ENCODE measurements around the gene TPSB2.
"Not testable (repeated sequence)": the region's sequence is repeated elsewhere in the genome, so short reads cannot be mapped to it uniquely, and the experiment has no call there.

The TPSB2 gene

DNA sequence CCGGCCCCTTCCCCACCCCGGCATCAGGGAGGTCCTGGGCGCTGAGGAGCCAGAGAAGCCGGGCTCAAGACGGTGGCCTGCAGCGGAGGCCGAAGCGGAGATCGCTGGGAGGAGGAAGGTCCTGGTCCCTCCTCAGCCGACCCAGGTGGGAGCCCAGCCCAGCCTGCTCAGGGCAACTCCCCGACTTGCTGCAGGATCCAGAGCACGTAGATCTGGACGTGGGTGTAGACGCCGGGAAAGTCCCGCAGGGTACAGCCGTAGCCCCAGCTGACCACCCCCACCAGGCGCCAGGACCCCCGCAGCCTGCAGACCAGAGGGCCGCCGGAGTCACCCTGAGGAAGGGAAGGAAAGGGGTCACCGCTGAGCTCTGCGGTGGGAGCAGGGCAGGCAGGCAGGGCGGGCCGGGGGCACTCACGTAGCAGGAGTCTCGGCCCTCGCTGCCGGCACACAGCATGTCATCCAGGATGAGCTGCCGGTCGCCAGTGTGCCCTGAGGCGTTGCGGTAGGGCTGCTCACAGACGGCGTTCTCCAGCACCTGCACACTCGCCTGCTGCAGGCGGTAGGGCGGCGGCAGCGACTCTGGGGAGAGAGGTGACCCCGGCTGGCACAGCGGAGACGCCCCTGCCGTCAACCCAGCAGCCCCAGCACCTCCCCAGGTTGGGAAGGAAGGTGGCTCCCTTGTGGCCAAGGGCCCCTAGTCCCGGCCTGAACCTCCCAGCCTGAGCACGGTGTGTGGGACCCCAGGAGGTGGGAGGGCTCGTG lies 31.3 kb upstream of the TPSB2 start:
- no peak for DNase-seq (ENCODE audit: low read depth)

DNA sequence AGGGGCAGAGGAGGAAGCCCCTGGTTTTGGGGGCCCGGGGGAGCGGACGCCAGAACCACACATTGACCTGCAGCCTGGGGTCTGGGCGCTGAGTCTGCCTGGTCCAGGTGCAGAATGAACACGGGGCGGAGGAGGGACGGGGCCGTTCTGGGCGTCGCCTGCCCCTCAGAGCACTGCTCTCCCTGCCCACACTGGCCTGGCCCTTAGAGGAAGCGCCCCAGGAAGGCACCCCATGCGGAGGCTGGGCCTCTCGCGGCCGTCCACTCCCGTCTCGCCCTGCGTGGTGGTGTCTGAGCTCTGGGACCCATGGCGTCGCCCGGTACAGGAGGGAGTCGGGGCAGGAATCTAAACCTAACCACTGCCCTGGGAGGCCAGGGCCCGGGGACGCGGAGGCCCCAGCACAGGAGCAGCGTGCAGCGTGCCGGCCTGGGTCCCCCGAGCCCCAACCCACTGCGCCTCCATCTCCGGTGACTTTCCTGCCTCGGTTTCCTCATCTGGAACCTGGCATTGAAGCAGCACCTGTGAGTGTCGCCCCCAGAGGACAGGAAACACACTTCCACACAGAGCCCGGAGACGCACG lies 30.2 kb upstream of the TPSB2 start:
- DNase-seq (ENCODE audit: low read depth): no peak

- no peak for DNase-seq (ENCODE audit: low read depth)
Observed at GRCh38 chr16:1259760-1260068, 29.7 kb upstream of the TPSB2 start.

- no peak for DNase-seq (ENCODE audit: low read depth)
Observed at GRCh38 chr16:1258906-1259759, 29.1 kb upstream of the TPSB2 start.

DNA sequence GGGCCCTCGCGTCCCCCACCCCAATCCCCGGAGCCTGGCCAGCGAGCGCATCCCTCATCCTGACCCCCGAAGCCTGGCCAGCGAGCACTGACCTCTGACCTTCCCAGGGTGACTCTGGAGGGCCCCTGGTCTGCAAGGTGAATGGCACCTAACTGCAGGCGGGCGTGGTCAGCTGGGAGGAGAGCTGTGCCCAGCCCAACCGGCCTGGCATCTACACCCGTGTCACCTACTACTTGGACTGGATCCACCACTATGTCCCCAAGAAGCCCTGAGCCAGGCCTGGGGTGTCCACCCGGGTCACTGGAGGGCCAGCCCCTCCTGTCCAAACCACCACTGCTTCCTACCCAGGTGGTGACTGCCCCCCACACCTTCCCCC lies 28.2 kb upstream of the TPSB2 start:
- no peak for DNase-seq (ENCODE audit: low read depth)

DNA sequence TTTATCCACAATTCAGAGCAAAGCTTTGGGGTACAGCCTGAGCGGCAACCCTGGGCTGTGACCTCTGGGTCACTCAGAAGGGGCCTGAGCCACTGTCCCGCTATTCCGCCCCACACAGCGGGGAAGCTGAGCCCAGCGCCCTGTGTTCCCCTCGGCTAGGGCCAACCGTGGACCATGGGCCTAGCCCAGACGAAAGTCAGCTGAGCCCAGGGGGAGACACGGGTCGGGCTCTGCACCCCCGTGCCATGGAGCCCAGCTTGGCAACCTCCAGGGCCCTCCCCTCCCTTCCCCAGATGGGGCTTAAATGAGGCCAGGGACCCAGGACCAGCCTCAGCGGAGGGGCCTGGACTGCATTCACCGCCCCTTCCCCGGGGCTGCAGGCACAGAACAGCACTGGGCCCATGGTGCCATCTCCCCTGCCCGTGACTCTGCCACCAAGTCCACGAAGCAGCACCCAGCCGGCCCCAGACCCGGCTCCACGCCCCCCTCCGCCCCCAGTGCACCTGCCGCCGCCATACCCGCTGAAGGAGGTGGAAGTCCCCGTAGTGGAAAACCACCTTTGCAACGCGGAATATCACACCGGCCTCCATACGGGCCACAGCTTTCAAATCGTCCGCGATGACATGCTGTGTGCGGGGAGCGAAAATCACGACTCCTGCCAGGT lies 27.7 kb upstream of the TPSB2 start:
- no peak for DNase-seq (ENCODE audit: low read depth)

DNA sequence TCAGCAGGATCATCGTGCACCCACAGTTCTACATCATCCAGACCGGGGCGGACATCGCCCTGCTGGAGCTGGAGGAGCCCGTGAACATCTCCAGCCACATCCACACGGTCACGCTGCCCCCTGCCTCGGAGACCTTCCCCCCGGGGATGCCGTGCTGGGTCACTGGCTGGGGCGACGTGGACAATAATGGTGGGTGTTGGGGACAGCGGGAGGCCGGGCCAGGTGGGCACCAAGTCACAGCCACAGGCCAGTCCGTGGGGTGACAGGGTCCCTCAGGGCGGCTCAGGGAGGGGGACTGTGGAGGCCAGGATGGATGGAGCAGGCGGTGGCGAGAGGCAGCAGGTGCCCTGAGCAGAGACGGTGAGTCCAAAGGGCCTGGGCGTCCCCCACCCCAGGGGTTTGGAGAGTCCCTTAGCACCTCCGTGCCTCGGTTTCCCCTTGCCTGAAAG lies 26.9 kb upstream of the TPSB2 start:
- DNase-seq (ENCODE audit: low read depth): no peak

DNA sequence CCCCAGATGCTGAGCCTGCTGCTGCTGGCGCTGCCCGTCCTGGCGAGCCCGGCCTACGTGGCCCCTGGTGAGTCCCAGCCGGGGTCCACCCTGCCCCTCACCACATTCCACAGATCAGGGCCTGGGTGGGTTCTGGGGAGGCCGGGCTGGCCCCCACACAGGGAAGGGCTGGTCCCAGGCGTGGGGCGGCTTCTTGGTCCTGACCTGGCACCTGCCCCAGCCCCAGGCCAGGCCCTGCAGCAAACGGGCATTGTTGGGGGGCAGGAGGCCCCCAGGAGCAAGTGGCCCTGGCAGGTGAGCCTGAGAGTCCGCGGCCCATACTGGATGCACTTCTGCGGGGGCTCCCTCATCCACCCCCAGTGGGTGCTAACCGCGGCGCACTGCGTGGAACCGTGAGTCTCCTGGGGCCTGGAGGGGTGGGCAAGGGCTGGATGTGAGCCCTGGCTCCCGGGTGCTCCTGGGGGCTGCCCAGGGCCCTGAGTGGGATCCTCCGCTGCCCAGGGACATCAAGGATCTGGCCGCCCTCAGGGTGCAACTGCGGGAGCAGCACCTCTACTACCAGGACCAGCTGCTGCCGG lies 26.4 kb upstream of the TPSB2 start:
- not testable (repeated sequence) for DNase-seq (ENCODE audit: low read depth)

GRCh38 chr16:1255276-1256122 lies 25.5 kb upstream of the TPSB2 start, which contains the start of gene TPSD1:
TPSD1 (plus strand) TSS chr16:1256069; CDS start chr16:1256281, 212 bp downstream.
- DNase-seq (ENCODE audit: low read depth): not testable (repeated sequence)

DNA sequence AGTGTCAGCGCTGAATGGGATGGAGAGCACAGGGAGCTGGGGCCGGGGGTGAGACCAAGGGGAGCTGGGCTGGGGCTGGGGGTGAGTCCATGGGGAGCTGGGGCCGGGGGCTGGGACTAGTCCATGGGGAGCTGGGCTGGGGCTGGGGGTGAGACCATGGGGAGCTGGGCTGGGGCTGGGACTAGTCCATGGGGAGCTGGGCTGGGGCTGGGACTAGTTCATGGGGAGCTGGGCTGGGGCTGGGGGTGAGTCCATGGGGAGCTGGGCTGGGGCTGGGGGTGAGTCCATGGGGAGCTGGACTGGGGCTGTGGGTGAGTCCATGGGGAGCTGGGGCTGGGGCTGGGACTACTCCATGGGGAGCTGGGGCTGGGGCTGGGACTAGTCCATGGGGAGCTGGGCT lies 24.8 kb upstream of the TPSB2 start:
- not testable (repeated sequence) for DNase-seq (ENCODE audit: low read depth)

GRCh38 chr16:1253701-1254364 lies 23.8 kb upstream of the TPSB2 start:
- DNase-seq (ENCODE audit: low read depth): not testable (repeated sequence)

DNA sequence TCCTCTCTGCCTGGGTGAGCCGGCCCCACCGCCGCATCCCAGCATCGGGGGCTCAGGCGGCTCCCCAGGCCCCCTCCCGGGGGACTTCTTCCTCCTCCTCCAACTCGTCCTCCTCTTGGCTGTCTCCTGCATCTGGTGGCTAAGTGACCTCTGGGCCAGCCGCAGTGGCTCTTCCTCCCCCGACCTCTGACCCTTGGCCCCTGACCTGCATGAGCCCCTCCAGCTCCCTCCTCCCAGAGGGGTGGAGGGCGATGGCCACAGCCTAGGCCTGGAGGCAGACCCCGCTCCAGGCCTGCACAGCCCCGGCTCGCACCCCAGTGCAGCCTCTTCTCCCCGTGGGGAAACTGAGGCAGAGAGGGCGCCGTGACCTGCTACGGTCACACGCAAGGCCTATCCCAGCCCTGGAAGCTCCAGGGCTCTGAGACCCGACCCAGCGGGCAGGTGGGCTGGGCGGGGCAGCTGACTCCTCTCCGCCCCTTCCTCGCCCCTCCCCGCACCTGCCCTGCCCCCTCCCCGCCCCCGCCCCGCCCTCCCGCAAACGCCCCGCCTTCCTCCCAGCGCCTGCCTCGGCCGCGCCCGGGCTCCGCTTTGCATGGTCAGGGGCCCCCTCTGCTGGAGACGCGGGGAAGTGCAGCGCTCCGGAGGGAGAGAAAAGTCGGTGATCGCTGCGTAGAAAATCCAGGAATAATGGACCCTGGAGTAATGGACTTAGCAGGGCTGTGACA lies 19.2 kb upstream of the TPSB2 start:
- not testable (repeated sequence) for DNase-seq (ENCODE audit: low read depth)

DNA sequence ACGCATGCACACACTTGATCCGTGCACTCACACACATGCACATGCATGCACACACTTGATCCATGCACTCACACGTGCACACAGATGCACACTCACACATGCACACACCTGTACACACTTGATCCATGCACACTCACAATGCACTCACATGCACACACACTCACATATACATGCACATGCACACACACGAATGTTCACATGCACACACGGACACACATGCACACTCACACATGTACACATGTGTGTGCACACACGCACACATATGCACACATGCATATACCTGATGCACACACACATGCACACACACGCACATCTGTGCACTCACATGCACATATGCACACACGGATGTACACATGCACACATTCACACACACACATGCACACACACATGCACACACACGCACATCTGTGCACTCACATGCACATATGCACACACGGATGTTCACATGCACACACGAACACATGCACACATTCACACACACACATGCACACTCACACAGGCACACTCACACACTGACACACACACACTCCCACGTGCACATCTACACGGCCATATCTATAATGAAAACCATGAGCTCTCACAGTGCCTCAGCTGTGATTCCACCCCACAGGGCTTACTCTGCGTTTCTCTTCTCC lies 18.0 kb upstream of the TPSB2 start:
- DNase-seq (ENCODE audit: low read depth): not testable (repeated sequence)

GRCh38 chr16:1245452-1246020 lies 15.6 kb upstream of the TPSB2 start:
- no peak for DNase-seq (ENCODE audit: low read depth)

DNA sequence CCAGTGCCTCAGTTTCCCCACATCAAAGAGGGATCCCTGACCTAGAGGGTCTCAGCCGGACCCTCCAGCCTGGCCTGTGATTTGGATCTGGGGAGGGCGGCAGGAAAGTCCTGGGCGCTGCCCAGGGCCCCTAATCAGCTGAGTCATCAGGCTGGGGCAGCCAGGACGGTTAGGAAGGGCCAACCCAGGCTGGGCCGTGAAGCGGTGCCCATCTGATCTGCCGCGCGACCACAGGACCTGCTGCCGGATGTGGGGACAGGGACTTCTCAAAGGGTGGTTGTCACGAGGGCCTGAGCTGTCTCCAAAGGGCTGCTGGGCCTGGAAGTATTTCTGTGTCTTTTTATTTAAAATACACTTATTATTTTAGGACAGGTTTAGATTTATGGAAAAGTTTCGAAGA lies 14.9 kb upstream of the TPSB2 start:
- DNase-seq (ENCODE audit: low read depth): no peak

DNA sequence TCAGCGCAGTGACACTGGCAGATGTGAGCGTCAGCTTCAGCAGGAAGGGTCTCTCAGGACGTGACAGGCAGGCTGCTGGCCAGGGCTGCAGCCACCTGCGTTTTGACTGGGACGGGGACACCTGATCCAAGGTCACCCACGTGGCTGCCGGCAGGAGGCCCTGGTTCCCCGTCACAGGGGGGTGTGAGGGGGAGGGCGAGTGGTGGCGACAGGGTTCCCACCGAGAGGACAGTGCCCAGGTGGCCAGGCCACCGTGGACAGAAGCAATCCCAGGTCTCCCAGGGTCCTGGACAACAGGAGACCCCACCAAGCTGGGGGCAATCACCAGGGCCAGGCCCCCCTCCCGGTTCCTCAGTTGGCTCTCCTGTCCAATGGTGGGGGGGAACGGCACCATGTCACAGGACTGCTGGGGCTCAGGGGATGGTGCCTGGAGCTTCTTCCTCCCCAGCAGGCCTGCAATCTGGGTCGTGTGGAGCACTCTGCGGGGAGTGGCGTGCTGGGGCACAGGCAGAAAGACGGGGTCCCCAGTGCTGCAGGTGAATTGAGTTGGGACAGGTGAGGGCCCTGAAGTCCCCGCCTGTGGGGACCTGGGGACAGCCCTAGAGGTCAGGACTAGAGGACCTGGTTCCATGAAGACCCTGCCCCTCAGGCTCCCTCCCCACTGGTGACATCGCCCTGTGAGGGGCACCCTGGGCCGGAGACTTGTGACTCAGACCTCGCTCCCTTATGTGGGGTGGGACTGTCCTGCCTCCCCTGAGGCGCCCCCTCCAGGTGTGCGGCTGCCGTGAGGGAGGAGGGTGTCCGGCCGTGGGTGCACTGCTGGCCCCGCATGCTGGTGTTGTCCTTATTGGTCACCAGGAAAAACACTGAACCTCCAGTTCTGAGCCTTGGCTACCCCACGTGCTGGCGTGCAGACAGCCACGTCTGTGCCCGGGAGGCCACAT lies 14.2 kb upstream of the TPSB2 start:
- DNase-seq (ENCODE audit: low read depth): not testable (repeated sequence)

- not testable (repeated sequence) for DNase-seq (ENCODE audit: low read depth)
Observed at GRCh38 chr16:1243363-1243762, 13.4 kb upstream of the TPSB2 start.

- not testable (repeated sequence) for DNase-seq (ENCODE audit: low read depth)
Observed at GRCh38 chr16:1241081-1241480, 11.1 kb upstream of the TPSB2 start.

All from stimulated activated CD4-positive, alpha-beta T cell treated with anti-CD3 and anti-CD28 coated beads, Interleukin-2, amount 100 ng/mL, for 4 hours (primary cell).